Lower leg skin (tissue), 4 donors: ENCODE measurements around the gene ASB10. TPM values are rescaled to one million over a fixed set of nuclear protein-coding genes. Genes with fewer than 3 reads are reported as not detected.

Experiments
- DNase-seq, 2 donors: peaks; one replicate each; pipeline ENCODE4 v3.0.0-alpha.2; 2019; ENCODE audit warnings: low spot score in 2 of 2
- H3K4me3 ChIP-seq: fragments of 200-600 bp; sonication (generic); 2 replicates; pipeline ENCODE4 v1.5.1; 2017; ENCODE audit warnings: mild to moderate bottlenecking, low read depth; ENCODE audit not compliant: poor library complexity, severe bottlenecking
- POLR2A ChIP-seq, 2 donors: fragments of 450-650 bp; IDR thresholded peaks; one replicate each; pipeline ENCODE4 v1.6.1; 2016 to 2017; ENCODE audit warnings: antibody characterized with exemption in 2 of 2, mild to moderate bottlenecking in 1 of 2, moderate library complexity in 1 of 2
- WGBS, 2 donors: methylation state at CpG; one replicate each; pipeline ENCODE4 v1.1.5; 2018; 5-methylcytosine and 5-hydroxymethylcytosine counted together
- intact Hi-C: fragments of 100-400 bp; cut with DNase I; formaldehyde crosslinking; loops from one replicate; pipeline ENCODE4 v1.15.0; 2023; ENCODE audit warnings: low total_unique reads
- total RNA-seq, 4 donors: library from RNA; depleted of rRNA; stranded (reverse); fragments of >200 nt; gene quantifications; one replicate each; pipeline ENCODE4 v1.1.0, GENCODE V29; 2016
- TF ChIP-seq, protein P1 (sequence below), 3 donors: fragments of 450-650 bp; IDR thresholded peaks; one replicate each; pipeline ENCODE4 v1.5.1; 2016; ENCODE audit warnings: antibody characterized with exemption in 3 of 3, mild to moderate bottlenecking in 3 of 3, moderate library complexity in 2 of 3

The ASB10 gene
- total RNA-seq, 4 donors from 2014 or later: not detected

DNA sequence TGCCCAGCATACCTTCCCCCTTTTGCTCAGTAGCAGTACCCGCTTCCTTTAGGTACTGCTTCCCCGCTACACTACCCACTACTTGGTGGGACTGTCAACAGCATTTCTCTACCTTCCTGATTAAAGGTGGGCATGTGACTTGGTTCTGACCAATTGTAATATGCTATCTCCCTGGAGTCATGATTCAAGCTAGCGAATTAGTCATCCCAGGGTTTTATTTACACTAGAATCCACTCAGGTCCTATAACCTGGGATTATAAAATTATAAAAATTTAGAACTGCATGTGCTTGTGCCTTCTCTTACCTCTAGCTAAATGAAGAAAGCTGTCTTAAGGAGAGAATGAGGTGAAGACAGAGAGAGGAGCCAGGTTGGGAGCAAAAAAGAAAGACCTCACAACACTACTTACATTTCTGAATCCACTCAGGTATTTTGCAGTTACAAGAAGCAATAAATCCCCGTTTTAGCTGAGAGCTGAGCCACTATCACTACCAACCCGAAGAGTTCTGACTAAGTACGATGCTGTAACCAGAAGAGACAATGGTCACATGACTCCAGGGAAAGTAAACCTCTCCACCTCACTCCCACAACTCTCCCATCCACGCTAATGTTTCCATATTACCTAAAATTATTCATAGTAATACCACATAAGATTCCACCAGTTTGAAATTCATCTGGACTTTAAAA lies 29.3 kb downstream of the ASB10 start:
- TF ChIP-seq POLR2A (IDR thresholded peaks at IDR 0.05): no peak
- TF ChIP-seq, protein P1, sequence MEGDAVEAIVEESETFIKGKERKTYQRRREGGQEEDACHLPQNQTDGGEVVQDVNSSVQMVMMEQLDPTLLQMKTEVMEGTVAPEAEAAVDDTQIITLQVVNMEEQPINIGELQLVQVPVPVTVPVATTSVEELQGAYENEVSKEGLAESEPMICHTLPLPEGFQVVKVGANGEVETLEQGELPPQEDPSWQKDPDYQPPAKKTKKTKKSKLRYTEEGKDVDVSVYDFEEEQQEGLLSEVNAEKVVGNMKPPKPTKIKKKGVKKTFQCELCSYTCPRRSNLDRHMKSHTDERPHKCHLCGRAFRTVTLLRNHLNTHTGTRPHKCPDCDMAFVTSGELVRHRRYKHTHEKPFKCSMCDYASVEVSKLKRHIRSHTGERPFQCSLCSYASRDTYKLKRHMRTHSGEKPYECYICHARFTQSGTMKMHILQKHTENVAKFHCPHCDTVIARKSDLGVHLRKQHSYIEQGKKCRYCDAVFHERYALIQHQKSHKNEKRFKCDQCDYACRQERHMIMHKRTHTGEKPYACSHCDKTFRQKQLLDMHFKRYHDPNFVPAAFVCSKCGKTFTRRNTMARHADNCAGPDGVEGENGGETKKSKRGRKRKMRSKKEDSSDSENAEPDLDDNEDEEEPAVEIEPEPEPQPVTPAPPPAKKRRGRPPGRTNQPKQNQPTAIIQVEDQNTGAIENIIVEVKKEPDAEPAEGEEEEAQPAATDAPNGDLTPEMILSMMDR (IDR thresholded peaks at IDR 0.05): no peak
- WGBS, 2 donors: 82 to 83% methylated on average over 7 of the region's 7 CpGs
- DNase-seq: no peak
- intact Hi-C loops: no loop called here
- H3K4me3 ChIP-seq: no peak overlapping the region

DNA sequence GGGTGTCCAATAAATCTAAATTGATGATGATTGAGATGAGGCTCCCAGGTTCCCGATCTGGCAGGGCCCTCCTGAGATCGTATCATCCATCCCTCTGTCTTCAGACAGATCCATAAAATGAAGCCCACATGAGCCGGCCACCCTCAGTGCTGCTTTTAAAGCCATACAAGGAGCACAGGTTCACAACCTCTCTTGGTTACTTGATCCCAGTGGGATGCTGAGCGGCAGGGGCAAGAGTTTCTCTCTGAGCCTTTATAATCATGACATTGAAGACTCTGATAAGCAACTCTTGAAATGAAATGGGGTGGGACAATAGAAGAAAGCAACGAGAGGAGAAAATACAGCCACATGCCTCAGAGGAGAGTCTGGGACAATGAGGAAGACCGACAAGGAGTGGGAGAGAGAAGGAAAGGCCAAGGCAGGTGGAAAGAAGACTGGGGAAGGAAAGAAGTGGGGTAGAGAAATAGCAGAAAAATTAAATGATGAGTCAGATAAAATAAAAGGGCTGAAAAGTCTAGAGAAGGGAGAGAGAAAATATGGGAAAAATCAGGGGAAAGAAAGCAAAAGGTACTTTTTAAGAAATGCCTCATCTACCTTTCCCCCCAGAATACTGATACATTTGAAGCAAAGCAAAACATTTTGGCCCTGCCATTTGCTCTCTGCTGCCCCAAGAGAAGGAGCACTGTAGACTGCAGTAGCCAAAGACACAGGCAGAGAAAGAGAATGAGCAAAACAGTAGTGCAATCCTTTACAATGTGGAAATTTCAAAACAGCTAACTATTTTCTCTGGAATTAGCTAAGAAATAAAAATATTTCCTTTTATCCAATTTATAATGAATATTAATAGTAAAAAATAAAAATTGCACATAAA lies 34.2 kb downstream of the ASB10 start:
- no peak for DNase-seq
- intact Hi-C loops: no loop called here
- 57 to 72% methylated on average over 6 of the region's 6 CpGs for WGBS, 2 donors

DNA sequence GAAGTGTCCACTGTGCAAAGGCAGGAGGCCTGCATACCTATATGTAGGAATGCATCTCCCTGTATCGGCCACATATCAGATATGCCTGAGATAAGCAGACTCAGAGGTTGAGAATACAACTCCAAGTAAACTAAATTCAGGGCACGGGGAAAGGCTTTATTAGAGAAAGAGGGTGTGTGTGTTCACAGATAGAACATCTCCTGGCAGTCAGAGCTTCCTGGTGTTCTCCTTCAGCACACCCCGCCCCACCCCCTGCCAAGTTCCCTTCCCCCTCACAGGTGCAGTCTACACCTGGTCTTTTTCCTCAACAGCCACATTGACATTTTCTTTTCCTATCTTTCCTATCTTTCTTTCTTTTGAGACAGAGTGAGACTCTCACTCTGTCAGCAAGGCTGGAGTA lies 36.7 kb downstream of the ASB10 start:
- TF ChIP-seq, protein P1 (IDR thresholded peaks at IDR 0.05): no peak
- no peak for TF ChIP-seq POLR2A (IDR thresholded peaks at IDR 0.05)
- DNase-seq: no peak
- H3K4me3 ChIP-seq: no peak overlapping the region
- 53 to 55% methylated on average over 3 of the region's 3 CpGs for WGBS, 2 donors
- intact Hi-C loops: no loop called here

More for the DNA sequence above, 34.2 kb downstream of the ASB10 start:
- H3K4me3 ChIP-seq: no peak overlapping the region
- no peak for TF ChIP-seq POLR2A (IDR thresholded peaks at IDR 0.05)
- TF ChIP-seq, protein P1 (IDR thresholded peaks at IDR 0.05): no peak

DNA sequence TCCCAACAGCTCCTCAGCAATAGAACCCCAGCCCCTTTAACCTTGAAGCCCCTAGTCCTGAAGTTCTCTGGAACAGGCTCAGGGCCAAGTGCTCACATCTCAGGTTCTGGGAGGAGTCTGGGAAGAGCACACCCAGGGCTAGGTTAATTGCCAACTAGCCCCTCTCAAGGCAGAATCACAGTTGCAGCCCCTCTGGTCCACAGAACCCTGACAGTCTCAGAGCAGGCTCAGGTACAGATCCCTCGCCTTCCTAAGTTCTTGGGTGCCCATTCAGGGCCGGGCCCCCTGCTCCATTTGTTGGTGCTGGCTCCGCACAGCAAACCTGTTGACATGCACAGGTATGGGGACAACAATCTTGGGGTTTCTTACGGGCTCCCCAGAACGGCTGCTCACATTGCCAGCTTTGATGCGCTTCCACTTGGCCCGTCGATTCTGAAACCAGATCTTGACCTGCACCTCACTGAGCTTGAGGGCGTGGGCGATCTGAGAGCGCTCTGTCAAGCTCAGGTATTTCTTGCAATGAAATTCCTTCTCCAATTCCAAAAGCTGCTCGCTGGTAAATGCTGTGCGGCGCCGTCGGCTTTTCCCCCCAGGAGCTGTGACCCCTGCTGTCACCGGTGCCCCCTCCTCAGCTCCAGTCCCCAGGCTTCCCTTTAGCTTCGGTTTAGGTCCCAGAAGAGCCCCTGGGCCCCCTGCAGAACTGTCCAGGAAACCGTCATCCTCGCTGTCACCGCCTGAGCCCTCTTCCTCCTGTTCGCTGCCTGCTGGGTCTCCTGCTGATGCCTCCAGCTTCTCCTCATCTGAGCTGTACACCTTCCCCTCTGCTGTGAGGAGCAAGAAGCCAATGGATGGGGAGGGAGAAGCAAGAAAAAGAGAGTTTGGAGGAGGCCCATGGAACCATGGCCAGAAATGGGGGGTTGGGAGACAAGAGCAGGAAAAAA lies 38.5 kb downstream of the ASB10 start:
- no peak overlapping the region for H3K4me3 ChIP-seq
- TF ChIP-seq, protein P1 (IDR thresholded peaks at IDR 0.05): no peak
- TF ChIP-seq POLR2A (IDR thresholded peaks at IDR 0.05): no peak
- no peak for DNase-seq
- 52 to 58% methylated on average over 20 to 22 of the region's 22 CpGs for WGBS, 2 donors
- intact Hi-C loops: no loop called here

DNA sequence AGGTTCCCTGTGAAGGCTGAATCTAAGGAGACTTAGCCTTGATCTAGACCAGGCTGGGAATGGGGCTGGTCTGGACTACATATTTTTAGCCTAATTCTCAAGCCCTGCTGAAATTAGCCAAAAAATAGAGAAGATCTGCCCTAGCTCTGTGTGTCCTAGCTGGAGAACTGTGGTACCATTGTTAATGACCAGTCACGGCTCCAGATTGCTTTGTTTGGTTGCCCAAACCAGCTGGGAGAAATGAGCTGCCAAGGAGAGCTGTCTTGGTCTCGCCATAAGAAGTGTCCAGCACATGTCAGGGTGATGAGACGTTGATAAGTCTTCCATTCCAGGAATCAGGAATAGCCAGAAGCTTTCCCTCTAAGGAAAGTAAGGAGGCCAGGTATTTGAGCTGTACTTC lies 40.3 kb downstream of the ASB10 start:
- DNase-seq: no peak
- intact Hi-C loops: no loop called here
- WGBS, 2 donors: 56 to 67% methylated on average over 3 of the region's 3 CpGs
- no peak overlapping the region for H3K4me3 ChIP-seq
- TF ChIP-seq, protein P1 (IDR thresholded peaks at IDR 0.05): no peak
- TF ChIP-seq POLR2A (IDR thresholded peaks at IDR 0.05): no peak
